ENCODE data around the gene AMN. TPM values are rescaled to one million over a fixed set of nuclear protein-coding genes. Genes with fewer than 3 reads are reported as not detected.

The AMN gene
- polyA plus RNA-seq, 1 donor from 2014 or later, result 0.15 TPM

DNA sequence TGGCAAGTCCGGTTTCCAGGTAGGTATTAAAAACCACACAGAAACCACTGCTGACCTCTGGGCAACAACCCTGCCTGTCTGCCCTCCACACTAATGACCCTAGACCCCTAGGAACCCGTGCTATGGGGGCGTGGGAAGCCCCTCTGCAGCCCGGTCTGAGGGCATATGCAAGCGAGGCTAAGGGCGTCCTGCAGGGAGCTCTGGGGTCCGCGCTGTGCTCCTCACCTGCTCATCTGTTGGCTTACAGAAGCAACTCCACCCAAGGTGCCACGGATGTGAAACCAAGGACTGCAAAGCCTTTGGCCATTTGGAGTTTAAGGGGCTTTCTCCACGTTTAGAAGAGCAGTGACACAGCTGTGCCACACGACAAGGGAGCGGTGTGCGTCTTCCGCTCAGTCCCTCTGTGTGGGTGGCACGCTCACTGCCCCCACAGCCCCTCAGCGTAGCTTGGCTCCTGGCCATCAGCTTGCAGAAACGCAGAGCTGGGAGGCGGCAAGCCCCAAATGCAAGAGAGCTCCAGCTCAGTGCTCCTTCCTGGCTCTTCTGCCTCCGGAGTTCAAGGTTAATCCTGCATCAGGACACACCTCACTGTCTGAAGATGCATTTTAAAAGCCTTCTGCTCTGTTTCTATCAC lies 18.4 kb downstream of the AMN start:
- Histone ChIP-seq H3K27me3 (ENCODE audit: insufficient read depth, low read depth, low read length) (no peaks in the 10 kb centered on the region), H3K79me2 (replicated peaks; ENCODE audit: insufficient read depth, low read length) (no peaks in the 10 kb centered on the region), H3K36me3 (ENCODE audit: insufficient read depth, low read length) (no peaks in the 10 kb centered on the region), H3F3A (ENCODE audit: insufficient read depth, low read length, poor library complexity, severe bottlenecking) (no peaks in the 10 kb centered on the region), H3K9ac (ENCODE audit: low read length) (no peak overlapping the region), H4K20me1 (ENCODE audit: insufficient read depth) (no peaks in the 10 kb centered on the region), H3K4me2 (ENCODE audit: low read length) (no peak overlapping the region), H3K9me2 (ENCODE audit: insufficient read depth, low read length) (no peaks in the 10 kb centered on the region), H2AFZ (ENCODE audit: low read depth, low read length) (no peak overlapping the region), H3K9me3 (ENCODE audit: low read length) (no peaks in the 10 kb centered on the region), H3K27ac (ENCODE audit: low read length) (no peak overlapping the region), H3K4me3 (ENCODE audit: low read length) (no peak overlapping the region)
- TF ChIP-seq POLR2AphosphoS5 (IDR thresholded peaks at IDR 0.05) (no peak), MXI1 (conservative IDR thresholded peaks at IDR 0.05; ENCODE audit: poor library complexity, severe bottlenecking) (no peak), SMC3 (conservative IDR thresholded peaks at IDR 0.05; ENCODE audit: poor library complexity) (no peak), EZH2 (IDR thresholded peaks at IDR 0.05; ENCODE audit: borderline replicate concordance, insufficient read depth, low read length, poor library complexity, severe bottlenecking) (no peak)

DNA sequence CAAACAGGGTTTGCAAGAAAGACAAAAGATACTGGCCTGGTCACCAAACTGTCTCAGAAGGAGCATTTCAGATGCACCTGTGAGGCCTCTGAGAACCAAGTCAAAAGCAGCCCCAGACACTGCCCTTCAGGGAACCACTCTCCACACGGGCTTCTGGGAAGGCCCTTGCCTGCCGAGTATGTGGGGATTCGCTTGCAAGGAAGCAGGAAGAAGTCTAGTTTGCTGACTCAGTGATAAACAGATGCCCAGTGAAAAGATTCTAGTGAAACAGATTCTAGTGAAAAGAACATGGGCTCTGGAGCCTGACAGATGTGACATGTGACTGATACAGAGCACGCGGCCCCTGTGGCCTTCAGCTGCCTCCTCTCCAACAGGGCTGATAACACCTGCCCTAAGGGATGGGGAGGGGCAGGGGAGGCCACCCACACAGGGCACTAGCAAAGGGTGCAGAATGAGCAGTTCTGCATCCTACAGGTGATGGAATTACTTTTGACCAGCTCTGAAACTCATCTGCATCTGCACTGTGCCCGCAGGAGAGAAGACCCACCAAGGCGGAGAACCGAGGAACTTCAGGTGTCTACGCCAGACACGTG lies 19.1 kb downstream of the AMN start:
- Histone ChIP-seq H3K27me3 (ENCODE audit: insufficient read depth, low read depth, low read length) (no peaks in the 10 kb centered on the region), H3K9me3 (ENCODE audit: low read length) (no peaks in the 10 kb centered on the region), H2AFZ (ENCODE audit: low read depth, low read length) (no peak overlapping the region), H3F3A (ENCODE audit: insufficient read depth, low read length, poor library complexity, severe bottlenecking) (no peaks in the 10 kb centered on the region), H3K4me3 (ENCODE audit: low read length) (no peak overlapping the region), H3K36me3 (ENCODE audit: insufficient read depth, low read length) (no peaks in the 10 kb centered on the region), H3K27ac (ENCODE audit: low read length) (no peak overlapping the region), H4K20me1 (ENCODE audit: insufficient read depth) (no peaks in the 10 kb centered on the region), H3K9me2 (ENCODE audit: insufficient read depth, low read length) (no peaks in the 10 kb centered on the region), H3K9ac (ENCODE audit: low read length) (no peak overlapping the region), H3K79me2 (replicated peaks; ENCODE audit: insufficient read depth, low read length) (no peaks in the 10 kb centered on the region), H3K4me2 (ENCODE audit: low read length) (no peak overlapping the region)
- TF ChIP-seq EP300 (conservative IDR thresholded peaks at IDR 0.05; ENCODE audit: poor library complexity, severe bottlenecking), result no peak
- no peak for TF ChIP-seq EZH2 (IDR thresholded peaks at IDR 0.05; ENCODE audit: borderline replicate concordance, insufficient read depth, low read length, poor library complexity, severe bottlenecking)
- no peak for TF ChIP-seq SMC3 (conservative IDR thresholded peaks at IDR 0.05; ENCODE audit: poor library complexity)
- no peak for TF ChIP-seq MXI1 (conservative IDR thresholded peaks at IDR 0.05; ENCODE audit: poor library complexity, severe bottlenecking)

DNA sequence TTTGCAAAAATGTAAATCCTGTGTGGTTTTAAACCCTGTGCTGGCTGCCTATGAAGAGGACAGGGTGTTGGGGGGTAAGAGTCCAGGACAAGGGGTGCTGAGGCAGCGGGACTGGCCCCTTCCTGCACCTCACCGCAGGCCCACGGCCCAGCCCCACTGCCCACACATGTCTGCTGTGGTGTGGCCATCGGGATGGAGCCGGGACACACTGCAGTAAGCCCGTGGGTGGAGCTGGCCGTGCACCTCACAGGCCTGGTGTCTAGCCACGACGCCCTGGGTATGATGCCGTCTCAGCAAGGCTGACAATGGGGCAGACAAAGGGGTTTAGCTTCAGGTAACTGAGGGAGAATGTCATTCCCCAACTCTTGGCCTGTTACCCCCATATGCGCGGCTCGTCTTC lies 19.6 kb downstream of the AMN start:
- H2AFZ ChIP-seq (ENCODE audit: low read depth, low read length), result no peak overlapping the region
- TF ChIP-seq EZH2 (IDR thresholded peaks at IDR 0.05; ENCODE audit: borderline replicate concordance, insufficient read depth, low read length, poor library complexity, severe bottlenecking), result no peak
- no peak for TF ChIP-seq POLR2AphosphoS5 (IDR thresholded peaks at IDR 0.05)
- TF ChIP-seq SMC3 (conservative IDR thresholded peaks at IDR 0.05; ENCODE audit: poor library complexity), result no peak
- no peak for TF ChIP-seq TAF1 (IDR thresholded peaks at IDR 0.05; ENCODE audit: low read depth)
- no peaks in the 10 kb centered on the region for H3K9me3 ChIP-seq (ENCODE audit: low read length)
- no peaks in the 10 kb centered on the region for H3K36me3 ChIP-seq (ENCODE audit: insufficient read depth, low read length)
- no peaks in the 10 kb centered on the region for H3K79me2 ChIP-seq (replicated peaks; ENCODE audit: insufficient read depth, low read length)
- no peaks in the 10 kb centered on the region for H3K9me2 ChIP-seq (ENCODE audit: insufficient read depth, low read length)
- H3K27me3 ChIP-seq (ENCODE audit: insufficient read depth, low read depth, low read length), result no peaks in the 10 kb centered on the region
- no peaks in the 10 kb centered on the region for H4K20me1 ChIP-seq (ENCODE audit: insufficient read depth)
- H3F3A ChIP-seq (ENCODE audit: insufficient read depth, low read length, poor library complexity, severe bottlenecking), result no peaks in the 10 kb centered on the region
- no peak overlapping the region for H3K4me2 ChIP-seq (ENCODE audit: low read length)
- H3K27ac ChIP-seq (ENCODE audit: low read length), result no peak overlapping the region
- H3K4me3 ChIP-seq (ENCODE audit: low read length), result no peak overlapping the region
- no peak overlapping the region for H3K9ac ChIP-seq (ENCODE audit: low read length)

DNA sequence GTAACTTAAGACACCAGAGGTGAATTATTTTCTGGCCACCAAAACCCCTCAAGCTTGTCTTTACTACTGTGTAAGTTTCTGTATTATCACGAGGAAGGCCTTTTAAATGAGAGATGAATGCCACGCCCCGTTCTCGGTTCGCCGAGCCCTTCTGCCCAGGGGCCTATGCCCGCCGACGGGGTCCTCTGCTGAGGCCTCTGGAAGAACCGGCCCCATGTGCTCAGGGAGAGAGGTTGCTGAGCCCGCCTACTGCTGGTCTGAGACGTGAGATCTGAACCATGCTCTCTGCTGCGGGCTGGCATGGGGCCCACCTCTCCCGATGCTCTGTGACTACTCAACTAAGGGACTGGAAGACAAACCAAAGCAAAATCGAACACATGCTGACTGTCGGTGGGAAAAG lies 21.0 kb downstream of the AMN start:
- Histone ChIP-seq H3K9me3 (ENCODE audit: low read length) (no peaks in the 10 kb centered on the region), H3K4me2 (ENCODE audit: low read length) (no peak overlapping the region), H3K9ac (ENCODE audit: low read length) (no peak overlapping the region), H3K9me2 (ENCODE audit: insufficient read depth, low read length) (no peaks in the 10 kb centered on the region), H3F3A (ENCODE audit: insufficient read depth, low read length, poor library complexity, severe bottlenecking) (no peaks in the 10 kb centered on the region), H3K27ac (ENCODE audit: low read length) (no peak overlapping the region), H3K27me3 (ENCODE audit: insufficient read depth, low read depth, low read length) (no peaks in the 10 kb centered on the region), H4K20me1 (ENCODE audit: insufficient read depth) (no peaks in the 10 kb centered on the region), H3K4me3 (ENCODE audit: low read length) (no peak overlapping the region), H3K36me3 (ENCODE audit: insufficient read depth, low read length) (no peaks in the 10 kb centered on the region), H3K79me2 (replicated peaks; ENCODE audit: insufficient read depth, low read length) (no peaks in the 10 kb centered on the region), H2AFZ (ENCODE audit: low read depth, low read length) (no peak overlapping the region)
- no peak for TF ChIP-seq EZH2 (IDR thresholded peaks at IDR 0.05; ENCODE audit: borderline replicate concordance, insufficient read depth, low read length, poor library complexity, severe bottlenecking)
- TF ChIP-seq RAD21 (conservative IDR thresholded peaks at IDR 0.05), result no peak
- TF ChIP-seq MXI1 (conservative IDR thresholded peaks at IDR 0.05; ENCODE audit: poor library complexity, severe bottlenecking), result no peak
- TF ChIP-seq TAF1 (IDR thresholded peaks at IDR 0.05; ENCODE audit: low read depth), result no peak
- no peak for TF ChIP-seq EP300 (conservative IDR thresholded peaks at IDR 0.05; ENCODE audit: poor library complexity, severe bottlenecking)
- TF ChIP-seq, protein P1, sequence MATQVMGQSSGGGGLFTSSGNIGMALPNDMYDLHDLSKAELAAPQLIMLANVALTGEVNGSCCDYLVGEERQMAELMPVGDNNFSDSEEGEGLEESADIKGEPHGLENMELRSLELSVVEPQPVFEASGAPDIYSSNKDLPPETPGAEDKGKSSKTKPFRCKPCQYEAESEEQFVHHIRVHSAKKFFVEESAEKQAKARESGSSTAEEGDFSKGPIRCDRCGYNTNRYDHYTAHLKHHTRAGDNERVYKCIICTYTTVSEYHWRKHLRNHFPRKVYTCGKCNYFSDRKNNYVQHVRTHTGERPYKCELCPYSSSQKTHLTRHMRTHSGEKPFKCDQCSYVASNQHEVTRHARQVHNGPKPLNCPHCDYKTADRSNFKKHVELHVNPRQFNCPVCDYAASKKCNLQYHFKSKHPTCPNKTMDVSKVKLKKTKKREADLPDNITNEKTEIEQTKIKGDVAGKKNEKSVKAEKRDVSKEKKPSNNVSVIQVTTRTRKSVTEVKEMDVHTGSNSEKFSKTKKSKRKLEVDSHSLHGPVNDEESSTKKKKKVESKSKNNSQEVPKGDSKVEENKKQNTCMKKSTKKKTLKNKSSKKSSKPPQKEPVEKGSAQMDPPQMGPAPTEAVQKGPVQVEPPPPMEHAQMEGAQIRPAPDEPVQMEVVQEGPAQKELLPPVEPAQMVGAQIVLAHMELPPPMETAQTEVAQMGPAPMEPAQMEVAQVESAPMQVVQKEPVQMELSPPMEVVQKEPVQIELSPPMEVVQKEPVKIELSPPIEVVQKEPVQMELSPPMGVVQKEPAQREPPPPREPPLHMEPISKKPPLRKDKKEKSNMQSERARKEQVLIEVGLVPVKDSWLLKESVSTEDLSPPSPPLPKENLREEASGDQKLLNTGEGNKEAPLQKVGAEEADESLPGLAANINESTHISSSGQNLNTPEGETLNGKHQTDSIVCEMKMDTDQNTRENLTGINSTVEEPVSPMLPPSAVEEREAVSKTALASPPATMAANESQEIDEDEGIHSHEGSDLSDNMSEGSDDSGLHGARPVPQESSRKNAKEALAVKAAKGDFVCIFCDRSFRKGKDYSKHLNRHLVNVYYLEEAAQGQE (IDR thresholded peaks at IDR 0.05; ENCODE audit: borderline replicate concordance), result no peak
- no peak for TF ChIP-seq SMC3 (conservative IDR thresholded peaks at IDR 0.05; ENCODE audit: poor library complexity)
- TF ChIP-seq POLR2AphosphoS5 (IDR thresholded peaks at IDR 0.05), result no peak
- TF ChIP-seq, protein P2, sequence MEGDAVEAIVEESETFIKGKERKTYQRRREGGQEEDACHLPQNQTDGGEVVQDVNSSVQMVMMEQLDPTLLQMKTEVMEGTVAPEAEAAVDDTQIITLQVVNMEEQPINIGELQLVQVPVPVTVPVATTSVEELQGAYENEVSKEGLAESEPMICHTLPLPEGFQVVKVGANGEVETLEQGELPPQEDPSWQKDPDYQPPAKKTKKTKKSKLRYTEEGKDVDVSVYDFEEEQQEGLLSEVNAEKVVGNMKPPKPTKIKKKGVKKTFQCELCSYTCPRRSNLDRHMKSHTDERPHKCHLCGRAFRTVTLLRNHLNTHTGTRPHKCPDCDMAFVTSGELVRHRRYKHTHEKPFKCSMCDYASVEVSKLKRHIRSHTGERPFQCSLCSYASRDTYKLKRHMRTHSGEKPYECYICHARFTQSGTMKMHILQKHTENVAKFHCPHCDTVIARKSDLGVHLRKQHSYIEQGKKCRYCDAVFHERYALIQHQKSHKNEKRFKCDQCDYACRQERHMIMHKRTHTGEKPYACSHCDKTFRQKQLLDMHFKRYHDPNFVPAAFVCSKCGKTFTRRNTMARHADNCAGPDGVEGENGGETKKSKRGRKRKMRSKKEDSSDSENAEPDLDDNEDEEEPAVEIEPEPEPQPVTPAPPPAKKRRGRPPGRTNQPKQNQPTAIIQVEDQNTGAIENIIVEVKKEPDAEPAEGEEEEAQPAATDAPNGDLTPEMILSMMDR (IDR thresholded peaks at IDR 0.05; ENCODE audit: poor library complexity, severe bottlenecking), result no peak
